Endothelial cell of umbilical vein (primary cell): ENCODE data around the gene IPP. TPM values are rescaled to one million over a fixed set of nuclear protein-coding genes. Genes with fewer than 3 reads are reported as not detected.
A peak's percentile ranks its signal among the peaks of the same experiment; 100 is the strongest.

Source experiments
- BruUV-seq: library from RNA; stranded (reverse); fragments of 400-500 nt; replicated peaks from 2 replicates; lab custom pipeline; 2021; lab: Mats Ljungman, UMichigan
- CTCF ChIA-PET: fragments of 300-600, 350-600 bp; sonication (Branson Sonifier 250); formaldehyde crosslinking; loops from one replicate; lab custom pipeline; 2021; ENCODE audit warnings: antibody characterized with exemption, inconsistent platforms; lab: Charles Lee
- POLR2A ChIA-PET: fragments of 300-600, 350-600 bp; sonication (Branson Sonifier 250); formaldehyde crosslinking; loops from one replicate; lab custom pipeline; 2021; ENCODE audit warnings: antibody characterized with exemption, inconsistent platforms; lab: Charles Lee
- DNase-seq: peaks from one replicate; pipeline ENCODE4 v3.0.0-alpha.2; 2011; ENCODE audit warnings: low read depth, low spot score
- FAIRE-seq: peaks from 2 replicates; lab custom pipeline; 2011; peaks lifted over from hg19 to GRCh38; lab: Jason Lieb, UNC
- H2AFZ ChIP-seq: 2 replicates; pipeline ENCODE4 v1.6.0; 2012; ENCODE audit warnings: low read depth, low read length, control low read depth, inconsistent platforms
- H3K27ac ChIP-seq: 2 replicates; pipeline ENCODE4 v1.5.1; 2011; ENCODE audit warnings: low read depth, mild to moderate bottlenecking, control low read depth, low read length, moderate library complexity; ENCODE audit not compliant: insufficient read depth
- H3K27me3 ChIP-seq, 2 experiments: 2 replicates each; pipeline versions ENCODE4 v1.6.0 to v1.6.1; 2011; ENCODE audit warnings: low read length in 2 of 2, mixed read lengths in 1 of 2; ENCODE audit not compliant: control insufficient read depth in 2 of 2, insufficient read depth in 2 of 2
- H3K36me3 ChIP-seq, 2 experiments: 2 replicates in 1 of 2; 3 replicates in 1 of 2; pipeline ENCODE4 v1.5.1; 2011; ENCODE audit warnings: low read length in 2 of 2, mild to moderate bottlenecking in 1 of 2, moderate library complexity in 1 of 2; ENCODE audit not compliant: control insufficient read depth in 2 of 2, insufficient read depth in 2 of 2; ENCODE audit errors: extremely low read depth in 1 of 2
- H3K4me1 ChIP-seq: 3 replicates; pipeline ENCODE4 v1.5.1; 2011; ENCODE audit warnings: mild to moderate bottlenecking, low read length; ENCODE audit not compliant: control insufficient read depth, insufficient read depth; ENCODE audit errors: extremely low read depth
- H3K4me2 ChIP-seq: 2 replicates; pipeline ENCODE4 v1.6.1; 2011; ENCODE audit warnings: low read length, control low read depth, mixed read lengths; ENCODE audit not compliant: insufficient read depth
- H3K4me3 ChIP-seq, 3 experiments: fragments of 200-600 bp in 1 of 3; sonication (generic), shearing (Covaris generic) in 1 of 3; replicated peaks in 1 of 3; 2 replicates each; pipeline ENCODE4 v1.5.1; 2011 to 2016; ENCODE audit warnings: control low read depth in 3 of 3, low read length in 3 of 3, mild to moderate bottlenecking in 2 of 3, inconsistent platforms in 1 of 3, low read depth in 1 of 3, moderate library complexity in 1 of 3; ENCODE audit not compliant: insufficient read depth in 1 of 3
- H3K79me2 ChIP-seq: 2 replicates; pipeline ENCODE4 v1.6.0; 2012; ENCODE audit warnings: low read length, inconsistent platforms; ENCODE audit not compliant: control insufficient read depth, insufficient read depth
- H3K9ac ChIP-seq: replicated peaks from 2 replicates; pipeline ENCODE3; 2011; ENCODE audit warnings: low read length, control low read depth; ENCODE audit not compliant: insufficient read depth; ENCODE audit errors: extremely low read depth
- H3K9me1 ChIP-seq: replicated peaks from 3 replicates; pipeline ENCODE4 v1.6.0; 2011; ENCODE audit warnings: mild to moderate bottlenecking, low read length; ENCODE audit not compliant: control insufficient read depth, insufficient read depth; ENCODE audit errors: extremely low read depth
- H3K9me3 ChIP-seq: replicated peaks from 2 replicates; pipeline ENCODE4 v1.5.1; 2012; ENCODE audit warnings: low read length, inconsistent platforms; ENCODE audit not compliant: control insufficient read depth, insufficient read depth
- H4K20me1 ChIP-seq: replicated peaks from 2 replicates; pipeline ENCODE3; 2011; ENCODE audit warnings: mild to moderate bottlenecking, low read length; ENCODE audit not compliant: control insufficient read depth, insufficient read depth; ENCODE audit errors: extremely low read depth
- EZH2 ChIP-seq: IDR thresholded peaks from 2 replicates; pipeline ENCODE4 v1.6.1; 2012; ENCODE audit warnings: borderline replicate concordance, low read depth, mild to moderate bottlenecking, moderate library complexity, low read length, inconsistent platforms; ENCODE audit not compliant: severe bottlenecking
- FOS ChIP-seq: IDR thresholded peaks from 2 replicates; pipeline ENCODE4 v1.6.1; 2011; ENCODE audit warnings: mild to moderate bottlenecking, low read length, moderate library complexity, borderline replicate concordance; ENCODE audit not compliant: insufficient read depth
- GATA2 ChIP-seq: IDR thresholded peaks from 2 replicates; pipeline ENCODE4 v1.7.0; 2011; ENCODE audit warnings: low read depth, mild to moderate bottlenecking, moderate library complexity, mixed read lengths, low read length; ENCODE audit not compliant: insufficient read length, insufficient read depth
- JUN ChIP-seq: IDR thresholded peaks from 2 replicates; pipeline ENCODE4 v1.6.1; 2011; ENCODE audit warnings: borderline replicate concordance, low read depth; ENCODE audit not compliant: insufficient read length, insufficient read depth
- MYC ChIP-seq: IDR thresholded peaks from one replicate; pipeline ENCODE4 v1.6.1; 2011; ENCODE audit warnings: mild to moderate bottlenecking, low read depth, low read length
- POLR2A ChIP-seq: IDR thresholded peaks from 2 replicates; pipeline ENCODE4 v1.6.1; 2012; ENCODE audit warnings: low read depth, mild to moderate bottlenecking, control low read depth, low read length
- POLR2AphosphoS5 ChIP-seq: IDR thresholded peaks from 2 replicates; pipeline ENCODE4 v1.6.1; 2012; ENCODE audit warnings: low read depth, mild to moderate bottlenecking, control low read depth, low read length, moderate library complexity; ENCODE audit not compliant: insufficient read depth
- dilution Hi-C: fragments of 300-500 bp; cut with MboI; formaldehyde crosslinking; loops from one replicate; pipeline ENCODE4 v1.15.0; 2019; ENCODE audit warnings: low sequenced_read_pairs; ENCODE audit not compliant: extremely low pct_ligation_motif_present
- intact Hi-C: fragments of 100-400 bp; cut with micrococcal nuclease; formaldehyde crosslinking; loops from one replicate; pipeline ENCODE4 v1.10.0; 2022
- polyA plus RNA-seq, 4 experiments: library from polyadenylated mRNA; depleted of rRNA in 3 of 4; stranded (reverse) in 3 of 4; unstranded in 1 of 4; fragments of >200 nt; gene quantifications; 2 replicates each; pipeline versions ENCODE4 v1.2.1 to v1.2.3, GENCODE V29; 2011 to 2012; ENCODE audit warnings: missing spikeins in 1 of 4
- total RNA-seq: library from RNA; stranded (reverse); gene quantifications from 2 replicates; pipeline ENCODE4 v1.2.3, GENCODE V29; 2021
- TF ChIP-seq, protein P1 (sequence below), 2 donors: IDR thresholded peaks; 1 replicate in 1 of 2; 2 replicates in 1 of 2; pipeline ENCODE4 v1.5.1; 2011; ENCODE audit warnings: low read length in 2 of 2, mild to moderate bottlenecking in 2 of 2, moderate library complexity in 2 of 2, control low read depth in 1 of 2, inconsistent platforms in 1 of 2, low read depth in 1 of 2; ENCODE audit not compliant: insufficient read depth in 1 of 2; ENCODE audit errors: extremely low read depth in 1 of 2
- TF ChIP-seq, protein P2 (sequence below): IDR thresholded peaks from 2 replicates; pipeline ENCODE4 v1.6.1; 2011; ENCODE audit not compliant: insufficient read depth, insufficient read length

Gene IPP
- total and polyA plus RNA-seq, 2 donors (not counting 3 experiments of a cell fraction or from before 2014, with no cell fraction given), result 2.1 to 6.3 TPM

DNA sequence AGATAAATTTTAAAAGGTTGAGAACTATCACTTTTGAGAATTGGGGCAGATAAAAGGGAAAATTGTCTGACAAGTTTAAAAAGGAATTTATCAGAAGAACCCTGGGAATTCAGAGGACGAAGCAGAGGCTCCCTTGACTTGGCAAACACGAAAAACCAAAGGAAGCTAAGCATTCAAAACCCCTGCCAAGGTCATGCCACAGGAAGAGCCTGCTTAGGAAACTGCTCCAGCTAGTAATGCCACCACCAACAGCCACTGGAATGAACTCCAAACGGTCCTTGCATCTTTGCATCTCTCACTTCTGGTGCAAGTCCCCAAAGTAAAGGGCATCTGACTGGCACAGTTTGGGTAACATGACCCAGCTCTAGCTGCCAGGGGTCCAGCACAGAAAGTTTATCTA is 71.3 kb downstream of the IPP start:
- H4K20me1 ChIP-seq, result peaks cover 19% of the 10 kb centered on the region
- intact Hi-C loops, result no loop called here
- peaks cover 95% of the 10 kb centered on the region for H3K79me2 ChIP-seq

DNA sequence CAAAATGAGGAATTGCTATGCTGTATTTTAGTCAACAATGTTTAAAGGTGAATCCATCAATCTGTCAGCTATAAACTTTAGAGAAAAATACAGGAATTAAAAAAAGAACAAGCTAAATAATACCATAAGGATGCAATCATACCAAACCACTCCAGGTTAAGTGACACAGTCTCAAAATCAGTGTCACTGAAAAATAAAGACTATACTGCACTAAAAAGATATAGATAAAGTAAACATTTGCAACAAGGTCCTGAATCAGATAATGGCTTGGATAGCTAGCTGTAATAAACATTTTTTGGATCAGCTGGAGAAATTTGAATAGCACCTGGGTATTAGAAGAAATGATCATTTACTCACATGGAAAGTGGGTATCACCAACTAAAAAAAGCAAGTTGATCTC is 72.0 kb downstream of the IPP start:
- Histone ChIP-seq H3K9ac (no peak overlapping the region), H3K27me3 (no peaks in the 10 kb centered on the region), H3K4me1 (peaks cover 28% of the 10 kb centered on the region), H3K27ac (no peak overlapping the region), H3K9me3 (no peaks in the 10 kb centered on the region), H2AFZ (no peak overlapping the region), H3K9me1 (no peaks in the 10 kb centered on the region), H3K4me3 (no peak overlapping the region), H3K4me2 (peak overlapping the region; percentile 78), H4K20me1 (peaks cover 19% of the 10 kb centered on the region), H3K36me3 (no peaks in the 10 kb centered on the region), H3K79me2 (peaks cover 95% of the 10 kb centered on the region)
- ChIA-PET CTCF (interaction anchor here (0.5 to 1.6 kb wide), 5 partner anchors 9 to 608 kb away, joined by 3 to 5 read pairs (median 3); partner anchors contain the start of gene NASP), POLR2A (no interaction called here)
- dilution Hi-C loops (no loop called here), intact Hi-C loops (no loop called here)
- FAIRE-seq (no peak), DNase-seq (no peak)
- no peak for TF ChIP-seq POLR2A
- TF ChIP-seq MYC, result no peak
- TF ChIP-seq JUN, result no peak
- no peak for TF ChIP-seq EZH2
- TF ChIP-seq POLR2AphosphoS5, result no peak
- TF ChIP-seq, protein P1, sequence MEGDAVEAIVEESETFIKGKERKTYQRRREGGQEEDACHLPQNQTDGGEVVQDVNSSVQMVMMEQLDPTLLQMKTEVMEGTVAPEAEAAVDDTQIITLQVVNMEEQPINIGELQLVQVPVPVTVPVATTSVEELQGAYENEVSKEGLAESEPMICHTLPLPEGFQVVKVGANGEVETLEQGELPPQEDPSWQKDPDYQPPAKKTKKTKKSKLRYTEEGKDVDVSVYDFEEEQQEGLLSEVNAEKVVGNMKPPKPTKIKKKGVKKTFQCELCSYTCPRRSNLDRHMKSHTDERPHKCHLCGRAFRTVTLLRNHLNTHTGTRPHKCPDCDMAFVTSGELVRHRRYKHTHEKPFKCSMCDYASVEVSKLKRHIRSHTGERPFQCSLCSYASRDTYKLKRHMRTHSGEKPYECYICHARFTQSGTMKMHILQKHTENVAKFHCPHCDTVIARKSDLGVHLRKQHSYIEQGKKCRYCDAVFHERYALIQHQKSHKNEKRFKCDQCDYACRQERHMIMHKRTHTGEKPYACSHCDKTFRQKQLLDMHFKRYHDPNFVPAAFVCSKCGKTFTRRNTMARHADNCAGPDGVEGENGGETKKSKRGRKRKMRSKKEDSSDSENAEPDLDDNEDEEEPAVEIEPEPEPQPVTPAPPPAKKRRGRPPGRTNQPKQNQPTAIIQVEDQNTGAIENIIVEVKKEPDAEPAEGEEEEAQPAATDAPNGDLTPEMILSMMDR (IDR thresholded peaks at IDR 0.05; ENCODE audit: extremely low read depth in 1 of 2, insufficient read depth in 1 of 2, low read depth in 1 of 2, low read length in 2 of 2), result no peak
- no peak for TF ChIP-seq FOS
- TF ChIP-seq, protein P2, sequence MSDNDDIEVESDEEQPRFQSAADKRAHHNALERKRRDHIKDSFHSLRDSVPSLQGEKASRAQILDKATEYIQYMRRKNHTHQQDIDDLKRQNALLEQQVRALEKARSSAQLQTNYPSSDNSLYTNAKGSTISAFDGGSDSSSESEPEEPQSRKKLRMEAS, result no peak
- TF ChIP-seq GATA2, result no peak
- BruUV-seq, result no TSS peak

More for the DNA sequence above, 71.3 kb downstream of the IPP start:
- H3K4me1 ChIP-seq, result peaks cover 28% of the 10 kb centered on the region
- no TSS peak for BruUV-seq
- POLR2A ChIA-PET, result interaction anchor here (0.7 kb wide), 1 partner anchor 157 kb away, joined by 3 read pairs; the partner anchor contains the start of gene PRDX1
- no peaks in the 10 kb centered on the region for H3K9me1 ChIP-seq
- no peaks in the 10 kb centered on the region for H3K9me3 ChIP-seq
- FAIRE-seq, result peak; percentile 84
- H3K27ac ChIP-seq, result peak overlapping the region; percentile 2
- CTCF ChIA-PET, result interaction anchor here (1.0 to 1.6 kb wide), 3 partner anchors 23 to 95 kb away, joined by 3 to 5 read pairs (median 4); partner anchors contain the start of gene NASP
- H3K4me3 ChIP-seq, result peak overlapping the region in 1 of 3 experiments; percentile 16
- H3K36me3 ChIP-seq, result no peaks in the 10 kb centered on the region
- H3K4me2 ChIP-seq, result peak overlapping the region; percentile 78
- peak; percentile 80 for DNase-seq
- H2AFZ ChIP-seq, result no peak overlapping the region
- H3K27me3 ChIP-seq, result no peaks in the 10 kb centered on the region
- no peak for TF ChIP-seq EZH2
- peak; percentile 41 for TF ChIP-seq POLR2AphosphoS5
- no peak for TF ChIP-seq MYC
- TF ChIP-seq, protein P2, result no peak
- TF ChIP-seq POLR2A, result no peak
- no peak overlapping the region for H3K9ac ChIP-seq
- dilution Hi-C loops, result no loop called here
